GM21825 (cell line): Measurements from ENCODE around the gene LRRC8C.

Experiments
- ATAC-seq: cut with Tn5 transposase; IDR thresholded peaks from one replicate; pipeline ENCODE4 v1.9.1; 2021; ENCODE audit warnings: mild to moderate bottlenecking, moderate library complexity; ENCODE audit not compliant: unreplicated experiment

The LRRC8C gene

DNA sequence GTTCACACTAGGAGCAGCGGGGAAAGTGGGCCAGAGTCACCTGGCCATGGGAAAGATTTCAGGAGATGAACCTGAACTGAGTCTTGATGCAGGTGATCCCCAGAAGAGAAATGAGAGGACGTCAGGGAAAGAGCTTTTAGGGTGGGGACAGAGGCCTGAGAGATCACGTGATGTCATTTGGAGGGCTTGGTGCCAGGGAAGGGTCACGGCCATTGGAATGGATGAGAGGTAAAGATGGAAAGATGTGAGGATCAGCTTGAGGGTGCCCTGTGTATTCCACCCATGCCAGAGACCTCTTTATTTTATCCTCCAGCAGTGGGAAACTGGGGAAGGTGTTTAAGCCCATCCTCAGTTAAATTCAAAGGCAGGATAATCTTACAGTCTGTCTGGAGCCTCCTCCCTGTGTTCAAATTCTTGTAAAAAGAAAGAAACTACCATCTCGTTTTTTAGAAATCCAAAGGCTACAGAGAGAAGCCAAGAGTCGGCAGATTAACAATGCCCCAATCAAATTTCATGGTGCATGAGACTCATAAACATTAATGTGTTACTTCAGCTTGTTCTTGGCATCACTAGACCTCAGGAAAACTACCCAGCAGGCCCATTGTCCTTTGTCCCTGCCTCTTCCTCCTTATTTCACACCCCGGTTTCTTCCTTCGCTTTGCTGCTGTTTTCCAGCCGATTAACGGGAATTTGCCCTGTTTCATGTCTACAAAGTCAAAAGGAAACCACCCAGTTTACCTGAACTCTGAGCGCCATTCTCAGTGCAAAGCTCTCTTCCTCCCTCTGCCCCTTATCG is 94.8 kb downstream of the LRRC8C start:
- ATAC-seq = no peak

DNA sequence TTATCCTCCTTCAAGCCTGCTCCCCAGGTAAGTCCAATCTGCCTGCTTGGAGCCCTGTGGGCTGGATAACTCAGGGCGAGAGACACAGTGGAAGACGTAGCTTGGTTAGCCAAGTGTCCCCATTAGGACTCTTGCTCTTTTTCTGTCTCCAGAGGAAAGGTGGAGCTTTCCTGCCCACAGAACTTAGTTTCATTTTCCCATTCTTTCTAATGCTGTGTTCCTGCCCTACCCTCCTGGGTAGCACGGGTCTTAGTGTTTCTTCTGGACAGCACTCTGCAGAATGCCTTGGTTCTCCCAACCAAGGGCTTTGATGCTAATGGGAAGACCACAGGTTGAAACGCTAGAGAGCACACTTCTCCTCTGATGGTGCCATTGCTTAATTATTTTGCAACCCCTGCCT is 95.5 kb downstream of the LRRC8C start:
- ATAC-seq = no peak

DNA sequence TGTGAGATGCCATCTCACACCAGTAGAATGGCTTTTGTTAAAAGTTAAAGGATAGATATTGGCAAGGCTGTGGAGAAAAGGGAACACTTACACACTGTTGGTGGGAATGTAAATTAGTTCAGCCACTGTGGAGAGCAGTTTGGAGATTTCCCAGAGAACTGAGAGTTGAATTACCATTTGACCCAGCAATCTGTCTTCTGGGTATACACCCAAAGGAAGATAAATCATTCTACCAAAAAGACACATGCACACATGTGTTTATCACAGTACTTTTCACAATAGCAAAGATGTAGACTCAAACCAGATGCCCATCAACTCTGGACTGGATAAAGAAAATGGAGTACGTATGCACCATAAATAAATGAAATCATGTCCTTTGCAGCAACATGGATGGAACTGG is 99.3 kb downstream of the LRRC8C start:
- ATAC-seq = no peak

DNA sequence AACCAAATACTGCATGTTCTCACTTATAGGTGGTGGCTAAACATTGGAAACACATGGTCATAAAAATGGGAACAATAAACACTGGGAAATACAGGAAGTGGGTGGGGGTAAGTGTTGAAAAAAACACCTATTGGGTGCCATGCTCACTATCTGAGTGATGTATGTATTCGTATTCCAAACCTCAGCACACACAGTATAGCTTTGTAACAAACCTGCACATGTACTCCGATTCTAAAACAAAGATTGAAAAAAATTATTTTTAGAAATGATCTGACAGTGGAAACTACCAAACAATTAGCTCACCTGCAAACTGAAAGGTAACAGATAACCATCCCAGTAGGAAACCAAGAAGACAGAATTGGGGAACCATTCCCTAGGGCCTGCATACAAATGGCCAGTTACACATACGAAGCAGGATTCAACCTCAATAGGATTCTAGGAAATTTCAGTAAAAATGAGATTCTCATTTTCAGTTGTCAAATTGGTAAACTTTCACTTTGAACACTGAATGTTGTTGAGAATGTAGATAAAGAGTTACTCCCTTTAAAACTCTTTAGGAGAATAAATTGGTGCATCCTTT is 99.8 kb downstream of the LRRC8C start:
- ATAC-seq = no peak

DNA sequence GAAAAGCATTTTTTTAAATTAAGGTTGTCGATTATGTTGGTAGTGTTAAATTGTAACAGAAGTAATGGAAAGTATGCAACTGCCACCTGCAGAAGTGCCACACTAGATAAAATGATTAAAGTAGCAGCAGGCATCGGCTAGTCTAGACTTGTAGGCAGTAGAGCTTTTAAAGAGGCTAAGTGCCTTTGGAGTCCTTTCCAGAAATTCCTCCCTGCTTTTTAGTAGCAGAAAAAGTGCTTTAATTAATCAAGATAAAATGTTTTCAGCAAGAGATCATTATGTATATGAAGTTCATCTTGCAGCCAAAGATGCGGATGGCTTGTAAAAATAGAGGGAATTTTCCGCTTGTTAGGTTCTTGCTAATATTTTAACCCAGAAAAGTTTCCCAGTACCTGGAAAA is 100.8 kb downstream of the LRRC8C start:
- no peak for ATAC-seq

DNA sequence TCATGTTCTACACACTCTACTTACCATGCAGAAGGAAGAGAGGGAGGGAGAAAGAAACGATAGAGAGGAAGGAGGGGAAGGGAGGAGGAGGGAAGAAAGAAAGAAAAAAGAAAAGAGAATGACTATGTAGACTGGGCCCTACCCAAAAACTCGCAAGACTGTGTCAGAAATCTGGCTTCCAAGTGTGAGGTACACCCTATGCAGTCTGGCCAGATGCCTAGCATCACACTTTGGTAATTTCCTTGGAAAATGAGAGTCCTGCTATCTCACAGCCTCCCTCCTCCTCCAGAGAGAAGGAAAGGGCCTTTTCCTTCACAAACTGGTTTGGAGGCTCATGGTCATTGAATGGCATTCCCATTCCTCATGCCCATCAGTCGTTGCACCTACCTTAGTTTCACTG is 101.5 kb downstream of the LRRC8C start:
- ATAC-seq = no peak

DNA sequence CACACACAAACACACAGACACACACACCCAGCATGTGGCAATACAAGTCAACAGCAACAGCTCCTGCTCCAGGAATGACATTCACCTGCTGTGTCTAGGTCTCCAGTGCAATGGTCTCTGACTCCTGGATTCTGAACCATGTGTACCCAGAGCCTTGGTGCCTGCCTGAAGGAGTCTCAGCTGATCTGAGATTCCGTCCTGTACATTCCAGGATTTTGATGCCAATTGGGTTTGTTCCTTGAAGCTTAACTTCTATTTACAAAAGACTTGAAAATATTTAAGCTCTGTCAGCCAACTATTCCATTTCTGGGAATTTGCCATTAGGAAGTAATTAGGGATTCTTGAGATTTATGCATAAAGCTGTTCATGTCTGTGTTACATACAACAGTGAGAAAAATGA is 102.6 kb downstream of the LRRC8C start:
- no peak for ATAC-seq

DNA sequence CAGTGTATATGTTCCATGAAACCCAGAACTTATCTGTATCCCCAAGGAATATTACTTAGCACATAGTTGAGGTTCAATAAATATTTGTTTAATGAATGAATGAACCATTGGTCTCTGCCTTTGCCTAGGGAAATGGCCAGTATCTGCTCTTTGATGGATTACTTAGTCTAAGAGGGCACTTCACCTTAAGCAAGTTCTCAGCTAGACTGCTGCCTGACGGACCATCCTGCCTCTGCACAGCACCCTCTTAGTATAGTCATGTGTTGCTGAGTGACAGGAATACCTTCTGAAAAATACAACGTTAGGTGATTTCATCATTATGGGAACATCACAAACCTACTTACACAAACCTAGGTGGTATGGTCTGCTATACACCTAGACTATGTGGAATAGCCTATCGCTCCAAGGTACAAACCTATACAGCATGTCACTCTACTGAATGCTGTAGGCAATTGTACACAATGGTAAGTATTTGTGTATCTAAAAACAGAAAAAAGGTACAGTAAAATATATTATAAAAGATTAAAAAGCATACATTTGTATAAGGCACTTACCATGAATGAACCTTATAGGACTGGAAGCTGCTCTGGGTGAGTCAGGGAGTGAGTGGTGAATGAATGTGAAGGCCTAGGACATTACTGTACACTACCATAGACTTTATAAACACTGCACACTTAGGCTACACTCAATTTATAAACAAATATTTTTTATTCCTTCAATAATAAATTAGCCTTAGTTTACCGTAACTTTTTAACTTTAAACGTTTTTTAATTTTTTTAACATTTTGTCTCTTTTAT is 104.2 kb downstream of the LRRC8C start:
- no peak for ATAC-seq

DNA sequence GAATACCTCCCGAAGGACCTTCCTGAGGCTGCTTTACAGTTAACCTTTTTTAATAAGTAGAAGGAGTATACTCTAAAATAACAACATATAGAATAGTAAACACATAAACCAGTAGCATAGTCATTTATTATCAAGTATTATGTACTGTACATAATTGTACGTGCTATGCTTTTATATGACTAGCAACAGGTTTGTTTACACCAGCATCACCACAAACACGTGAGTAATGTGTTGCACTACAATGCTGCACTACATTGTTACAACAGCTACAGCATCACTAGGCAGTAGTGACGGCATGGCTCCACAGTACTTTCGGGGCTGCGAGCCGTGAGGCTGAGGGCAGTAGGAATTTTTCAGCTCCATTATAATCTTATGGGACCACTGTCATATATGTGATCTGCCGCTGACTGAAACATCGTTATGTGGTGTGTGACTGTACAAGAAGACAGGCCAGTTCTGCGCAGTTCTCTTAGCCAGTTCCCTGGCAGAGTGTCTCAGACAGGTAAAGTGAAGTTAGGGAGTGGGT is 105.1 kb downstream of the LRRC8C start:
- ATAC-seq = no peak

DNA sequence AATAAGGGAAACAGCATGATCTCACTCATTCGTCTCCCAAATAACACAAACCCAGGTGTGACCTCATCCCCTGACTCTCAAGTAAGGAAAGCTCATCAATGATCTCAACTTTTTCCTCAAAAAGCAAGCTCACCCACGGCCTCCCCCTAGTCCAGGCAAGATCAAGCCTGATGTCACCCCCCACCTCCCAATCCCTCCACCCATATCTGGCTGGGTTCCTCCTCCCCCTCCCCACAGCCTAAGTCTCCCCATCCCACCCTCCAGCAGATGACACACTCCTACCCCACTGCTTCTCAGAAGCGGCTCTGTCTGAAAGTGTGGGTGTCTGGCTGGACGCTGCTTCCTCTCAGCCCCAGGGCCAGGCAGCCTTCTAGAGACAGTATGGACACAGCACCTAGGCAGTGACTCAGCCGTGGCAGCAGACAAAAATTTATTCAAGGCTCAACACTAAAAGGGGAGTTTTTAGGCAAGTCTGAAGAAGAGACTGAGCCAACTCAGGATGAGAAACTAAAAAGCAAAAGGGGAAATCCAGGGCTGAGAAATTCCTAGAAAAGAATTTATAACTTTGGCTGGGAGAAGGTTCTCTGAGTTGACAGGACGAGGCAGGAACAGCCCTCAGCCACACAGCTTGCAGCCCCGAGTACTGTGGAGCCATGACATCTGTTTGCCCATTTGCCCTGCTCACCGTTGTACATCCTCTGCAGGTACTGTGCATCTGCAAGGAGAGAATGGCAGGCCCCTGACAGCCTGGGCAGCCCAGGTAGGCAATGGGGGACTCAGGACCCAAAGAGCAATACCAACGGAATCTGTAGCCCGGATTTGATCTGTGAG is 106.3 kb downstream of the LRRC8C start:
- ATAC-seq = peak; percentile 65

DNA sequence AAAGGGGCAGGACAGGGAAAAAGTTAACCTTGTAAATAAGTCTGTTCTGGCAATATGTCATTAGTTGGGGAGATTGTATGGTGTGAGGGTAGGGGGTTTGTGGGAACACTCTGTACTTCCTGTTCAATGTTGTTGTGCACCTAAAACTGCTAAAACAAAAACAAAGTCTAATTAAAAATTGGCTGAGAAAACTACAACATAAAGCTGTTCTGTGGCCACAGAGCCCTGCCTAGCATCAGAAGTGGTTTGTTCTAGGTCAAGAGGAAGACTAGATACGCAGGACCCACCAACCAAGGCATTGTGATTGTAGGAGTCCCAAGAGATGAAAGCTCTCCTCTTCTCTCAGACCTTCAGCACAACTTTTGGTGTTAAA is 106.9 kb downstream of the LRRC8C start:
- ATAC-seq = no peak

DNA sequence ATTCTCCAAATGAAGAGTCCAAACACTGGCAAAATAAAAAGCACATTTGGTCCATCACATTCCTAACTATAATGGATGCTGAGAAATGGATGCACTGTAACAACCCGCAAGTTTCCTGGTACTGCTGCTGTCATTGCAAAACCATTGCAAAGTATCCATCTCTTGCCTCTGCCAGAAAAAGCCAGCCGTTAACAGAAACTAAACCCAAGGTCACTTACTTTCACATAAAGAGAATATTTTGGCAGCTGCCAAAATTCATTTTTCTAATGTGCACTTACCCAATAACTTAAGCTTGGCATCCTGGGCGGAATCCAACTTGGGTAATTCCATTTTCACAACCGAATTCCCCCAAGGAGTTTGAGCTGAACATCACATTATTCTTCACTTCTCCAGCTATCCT is 110.9 kb downstream of the LRRC8C start:
- no peak for ATAC-seq

DNA sequence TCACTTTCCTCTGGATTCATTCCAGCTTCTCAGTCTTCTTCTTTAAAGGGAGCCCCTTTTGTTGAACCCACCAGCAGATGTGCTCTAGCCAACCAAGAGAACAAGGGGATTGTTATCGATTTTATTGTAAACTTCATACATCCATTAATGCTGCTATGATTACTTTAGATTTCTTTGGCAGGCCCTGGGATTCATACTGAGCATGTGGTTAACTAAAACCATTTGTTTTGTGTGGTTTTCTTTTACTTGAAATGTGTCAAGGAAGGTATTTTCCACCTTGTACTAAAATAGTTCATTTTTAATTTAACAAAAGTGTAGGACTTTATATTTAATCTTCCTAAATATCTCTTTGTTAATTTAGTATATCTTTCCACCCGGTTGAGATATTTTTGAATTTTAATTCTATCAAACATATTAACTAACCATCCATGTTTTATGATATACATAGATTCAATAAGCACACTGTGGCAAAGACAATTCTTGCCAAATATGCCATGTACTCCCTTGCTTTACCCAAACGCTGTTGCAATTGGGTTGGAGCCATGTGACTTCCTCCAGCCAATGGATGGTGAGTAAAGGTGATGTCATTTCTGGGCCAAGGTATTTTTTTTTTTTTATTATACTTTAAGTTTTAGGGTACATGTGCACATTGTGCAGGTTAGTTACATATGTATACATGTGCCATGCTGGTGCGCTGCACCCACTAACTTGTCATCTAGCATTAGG is 113.7 kb downstream of the LRRC8C start:
- ATAC-seq = no peak

DNA sequence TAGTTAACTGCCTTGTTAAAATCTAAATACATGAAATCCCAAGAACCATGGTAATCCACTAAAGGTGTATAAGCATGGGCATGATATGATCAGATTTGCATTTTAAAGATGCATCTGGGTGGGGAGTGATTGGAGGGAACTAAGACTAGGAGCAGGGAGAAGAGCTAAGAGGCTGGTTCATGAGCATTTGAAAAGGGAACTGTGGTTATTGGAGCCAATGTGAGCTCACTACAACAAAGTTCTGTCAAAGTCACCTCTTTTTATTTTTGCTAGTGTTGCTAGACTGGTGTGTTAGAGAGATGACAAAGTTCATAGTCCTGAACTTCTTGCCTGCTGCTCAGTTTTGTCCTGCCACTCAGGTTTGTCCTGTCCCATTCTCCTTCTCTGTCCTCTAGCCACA is 120.8 kb downstream of the LRRC8C start:
- no peak for ATAC-seq

DNA sequence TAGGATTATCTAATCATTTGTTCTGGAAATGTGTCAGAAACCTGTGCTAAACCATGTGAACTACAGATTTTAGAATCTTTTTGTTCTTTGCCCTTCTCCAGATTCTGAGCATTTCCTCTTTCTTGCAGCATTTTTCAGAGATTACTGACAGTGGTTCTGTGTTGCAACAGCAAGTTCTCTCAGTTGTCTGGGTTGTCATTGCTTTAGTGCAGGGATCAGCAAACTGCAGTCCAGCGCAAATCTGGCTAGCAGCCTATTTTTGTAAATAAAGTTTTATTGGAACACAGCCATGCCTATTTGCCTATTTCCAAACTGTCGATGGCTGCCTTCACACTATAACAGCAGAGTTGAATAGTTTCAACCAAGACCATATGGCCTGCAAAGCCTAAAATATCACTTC is 121.6 kb downstream of the LRRC8C start:
- no peak for ATAC-seq

DNA sequence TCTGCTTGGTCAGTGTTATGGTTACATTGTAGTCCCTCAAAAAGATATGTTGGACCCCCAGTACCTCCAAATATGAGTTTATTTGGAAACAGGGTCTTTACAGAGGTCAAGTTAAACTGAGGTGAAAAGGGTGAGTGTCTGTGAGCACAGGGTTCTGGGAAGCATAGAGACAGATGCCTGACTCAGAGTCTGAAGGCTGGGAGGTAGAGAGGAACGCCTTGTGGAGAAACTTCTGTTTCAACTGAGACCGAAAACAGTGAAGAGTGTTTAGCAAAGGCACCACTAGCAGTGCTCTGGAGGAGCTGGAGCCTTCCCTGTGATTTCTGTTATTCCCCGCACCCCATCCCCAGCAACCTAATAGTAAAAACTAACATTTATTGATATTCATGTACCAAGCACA is 122.7 kb downstream of the LRRC8C start:
- no peak for ATAC-seq

DNA sequence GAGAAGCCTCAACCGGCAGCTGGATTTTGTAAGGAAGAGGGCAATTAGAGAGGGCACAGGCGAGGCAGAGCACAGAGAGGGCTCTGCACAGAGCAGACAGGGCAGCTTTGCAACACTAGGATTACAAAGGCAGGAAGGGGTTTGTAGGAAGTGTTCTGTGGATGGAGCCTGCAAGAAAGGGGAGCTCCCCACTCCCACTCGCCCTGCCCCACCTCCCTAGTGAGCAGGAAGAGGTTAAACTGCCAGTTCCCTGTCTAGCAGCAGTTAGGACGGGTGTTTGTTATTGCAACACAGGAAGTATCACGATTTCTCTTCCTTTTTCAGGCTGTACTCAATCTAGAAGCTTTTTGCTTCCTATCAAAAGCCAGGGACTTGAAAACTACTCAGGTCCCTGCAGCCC is 124.6 kb downstream of the LRRC8C start:
- ATAC-seq = no peak

DNA sequence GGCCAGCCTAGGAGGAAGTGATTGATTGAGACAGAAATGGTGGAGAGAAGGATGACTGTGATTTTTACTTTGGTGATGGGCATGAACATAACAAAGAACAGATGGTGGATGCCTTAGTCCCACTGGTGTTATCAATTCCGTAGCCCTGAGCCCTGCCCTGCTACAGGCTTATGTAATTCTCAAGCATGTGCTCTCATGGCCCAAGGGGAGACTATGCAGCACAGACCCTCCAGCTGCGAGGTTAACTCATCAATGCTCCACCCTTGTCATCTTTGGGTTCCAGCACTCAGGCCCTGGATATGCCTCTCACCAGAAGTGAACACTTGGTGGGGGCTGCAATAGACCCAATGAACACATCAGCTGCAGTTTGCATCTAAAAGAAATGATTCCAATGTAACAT is 125.2 kb downstream of the LRRC8C start:
- ATAC-seq = no peak

DNA sequence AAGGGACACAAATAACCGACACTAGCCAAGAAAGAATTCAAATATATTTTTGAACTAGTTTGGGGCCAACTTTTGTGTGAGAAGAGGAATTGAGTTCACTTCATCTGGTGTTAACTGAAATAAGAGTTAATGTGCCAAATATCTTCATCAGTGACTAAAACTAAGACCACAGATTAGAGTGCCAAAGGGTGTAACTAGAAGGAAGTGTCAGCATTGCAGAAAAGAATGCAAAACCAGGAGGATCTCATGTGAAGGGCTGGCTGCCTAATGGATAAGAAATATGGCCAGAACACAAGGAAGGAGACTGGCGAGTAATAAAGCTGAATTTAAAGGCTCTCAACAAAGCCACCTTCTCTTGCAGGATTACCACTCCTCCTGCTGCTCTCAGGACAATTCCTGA is 126.1 kb downstream of the LRRC8C start:
- no peak for ATAC-seq

DNA sequence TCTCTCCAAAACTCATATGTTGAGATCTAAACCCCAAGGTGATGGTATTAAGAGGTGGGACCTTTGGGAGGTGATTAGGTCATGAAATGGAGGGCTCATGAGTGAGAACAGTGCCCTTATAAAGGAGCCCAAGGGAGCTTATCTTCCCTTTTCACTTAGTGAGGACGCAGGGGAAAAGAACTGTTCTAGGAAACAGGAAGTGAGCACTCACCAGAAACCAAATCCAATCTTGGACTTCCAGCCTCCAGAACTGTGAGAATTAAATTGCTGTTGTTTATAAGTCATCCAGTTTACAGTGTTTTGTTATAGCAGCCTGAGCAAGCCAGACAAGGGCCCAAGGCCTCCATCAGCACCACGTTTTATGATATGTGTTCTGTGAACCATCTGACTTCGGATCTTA is 127.6 kb downstream of the LRRC8C start:
- ATAC-seq = no peak
